Measurements from ENCODE around the gene POU2F1.

GRCh38 chr1:167373398-167373797, 152.7 kb downstream of the POU2F1 start:
- TF ChIP-seq RARB (CRISPR knock-in tag; IDR thresholded peaks at IDR 0.05) (no peak), CTCF (IDR thresholded peaks at IDR 0.05) (no peak), HMGXB4 (CRISPR knock-in tag; IDR thresholded peaks at IDR 0.05; ENCODE audit: borderline replicate concordance) (no peak), NR3C1 (IDR thresholded peaks at IDR 0.05) (no peak), EP300 (IDR thresholded peaks at IDR 0.05) (no peak), JUNB (IDR thresholded peaks at IDR 0.05) (no peak), POLR2A (IDR thresholded peaks at IDR 0.05; ENCODE audit: low read length) (no peak), PHF8 (IDR thresholded peaks at IDR 0.05; ENCODE audit: borderline replicate concordance, low read depth) (no peak)
- TF ChIP-seq, protein P1, sequence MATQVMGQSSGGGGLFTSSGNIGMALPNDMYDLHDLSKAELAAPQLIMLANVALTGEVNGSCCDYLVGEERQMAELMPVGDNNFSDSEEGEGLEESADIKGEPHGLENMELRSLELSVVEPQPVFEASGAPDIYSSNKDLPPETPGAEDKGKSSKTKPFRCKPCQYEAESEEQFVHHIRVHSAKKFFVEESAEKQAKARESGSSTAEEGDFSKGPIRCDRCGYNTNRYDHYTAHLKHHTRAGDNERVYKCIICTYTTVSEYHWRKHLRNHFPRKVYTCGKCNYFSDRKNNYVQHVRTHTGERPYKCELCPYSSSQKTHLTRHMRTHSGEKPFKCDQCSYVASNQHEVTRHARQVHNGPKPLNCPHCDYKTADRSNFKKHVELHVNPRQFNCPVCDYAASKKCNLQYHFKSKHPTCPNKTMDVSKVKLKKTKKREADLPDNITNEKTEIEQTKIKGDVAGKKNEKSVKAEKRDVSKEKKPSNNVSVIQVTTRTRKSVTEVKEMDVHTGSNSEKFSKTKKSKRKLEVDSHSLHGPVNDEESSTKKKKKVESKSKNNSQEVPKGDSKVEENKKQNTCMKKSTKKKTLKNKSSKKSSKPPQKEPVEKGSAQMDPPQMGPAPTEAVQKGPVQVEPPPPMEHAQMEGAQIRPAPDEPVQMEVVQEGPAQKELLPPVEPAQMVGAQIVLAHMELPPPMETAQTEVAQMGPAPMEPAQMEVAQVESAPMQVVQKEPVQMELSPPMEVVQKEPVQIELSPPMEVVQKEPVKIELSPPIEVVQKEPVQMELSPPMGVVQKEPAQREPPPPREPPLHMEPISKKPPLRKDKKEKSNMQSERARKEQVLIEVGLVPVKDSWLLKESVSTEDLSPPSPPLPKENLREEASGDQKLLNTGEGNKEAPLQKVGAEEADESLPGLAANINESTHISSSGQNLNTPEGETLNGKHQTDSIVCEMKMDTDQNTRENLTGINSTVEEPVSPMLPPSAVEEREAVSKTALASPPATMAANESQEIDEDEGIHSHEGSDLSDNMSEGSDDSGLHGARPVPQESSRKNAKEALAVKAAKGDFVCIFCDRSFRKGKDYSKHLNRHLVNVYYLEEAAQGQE (IDR thresholded peaks at IDR 0.05) = no peak

Data from A549 (cell line).